ENCODE results near the gene PROCA1. TPM values are rescaled to one million over a fixed set of nuclear protein-coding genes. Genes with fewer than 3 reads are reported as not detected.

PROCA1 gene, protein sequence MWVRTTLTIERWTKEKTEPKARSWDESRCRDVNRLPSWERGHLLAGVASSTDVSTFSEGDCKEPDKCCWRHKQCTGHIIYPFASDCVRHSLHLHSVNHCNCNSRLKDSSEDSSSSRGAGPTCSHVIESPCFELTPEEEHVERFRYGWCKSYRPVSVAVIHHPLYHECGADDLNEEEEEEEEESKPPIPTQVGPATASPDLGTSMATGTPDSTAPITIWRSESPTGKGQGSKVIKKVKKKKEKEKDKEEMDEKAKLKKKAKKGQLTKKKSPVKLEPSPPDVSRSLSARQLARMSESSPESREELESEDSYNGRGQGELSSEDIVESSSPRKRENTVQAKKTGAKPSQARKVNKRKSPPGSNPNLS
- total RNA-seq (3.9 and 4.4 TPM in 2 replicates), polyA plus RNA-seq (1.1 and 1.8 TPM in 2 replicates)

DNA sequence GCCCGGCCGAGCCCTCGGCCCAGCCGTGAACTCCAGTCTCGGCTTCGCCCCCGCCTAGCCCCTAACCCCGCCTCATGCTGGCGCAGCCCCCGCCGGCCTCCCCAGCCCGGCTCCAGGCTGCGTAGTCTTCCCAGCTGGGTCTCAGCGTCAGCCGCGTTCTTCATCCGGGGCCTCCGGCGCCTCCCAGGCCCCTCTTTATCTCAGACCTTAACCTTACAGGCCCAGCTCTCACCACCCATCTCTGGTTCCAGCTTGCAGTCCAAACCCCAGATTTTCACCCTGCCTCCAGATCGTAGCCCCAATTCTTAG lies at the start of gene PROCA1:
TSS of gene PROCA1 (minus strand) at position 166 of the 309 bp plus-strand sequence. CDS start 228 bp downstream, outside the sequence.
- H4K20me1 ChIP-seq (ENCODE audit: insufficient read depth, poor library complexity, severe bottlenecking), result peaks cover 4% of the 10 kb centered on the region
- TF ChIP-seq, protein P1, sequence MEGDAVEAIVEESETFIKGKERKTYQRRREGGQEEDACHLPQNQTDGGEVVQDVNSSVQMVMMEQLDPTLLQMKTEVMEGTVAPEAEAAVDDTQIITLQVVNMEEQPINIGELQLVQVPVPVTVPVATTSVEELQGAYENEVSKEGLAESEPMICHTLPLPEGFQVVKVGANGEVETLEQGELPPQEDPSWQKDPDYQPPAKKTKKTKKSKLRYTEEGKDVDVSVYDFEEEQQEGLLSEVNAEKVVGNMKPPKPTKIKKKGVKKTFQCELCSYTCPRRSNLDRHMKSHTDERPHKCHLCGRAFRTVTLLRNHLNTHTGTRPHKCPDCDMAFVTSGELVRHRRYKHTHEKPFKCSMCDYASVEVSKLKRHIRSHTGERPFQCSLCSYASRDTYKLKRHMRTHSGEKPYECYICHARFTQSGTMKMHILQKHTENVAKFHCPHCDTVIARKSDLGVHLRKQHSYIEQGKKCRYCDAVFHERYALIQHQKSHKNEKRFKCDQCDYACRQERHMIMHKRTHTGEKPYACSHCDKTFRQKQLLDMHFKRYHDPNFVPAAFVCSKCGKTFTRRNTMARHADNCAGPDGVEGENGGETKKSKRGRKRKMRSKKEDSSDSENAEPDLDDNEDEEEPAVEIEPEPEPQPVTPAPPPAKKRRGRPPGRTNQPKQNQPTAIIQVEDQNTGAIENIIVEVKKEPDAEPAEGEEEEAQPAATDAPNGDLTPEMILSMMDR (IDR thresholded peaks at IDR 0.05; ENCODE audit: poor library complexity), result no peak
- TF ChIP-seq EZH2phosphoT487 (IDR thresholded peaks at IDR 0.05; ENCODE audit: low read depth, severe bottlenecking, unreplicated experiment), result no peak
- TF ChIP-seq EZH2 (IDR thresholded peaks at IDR 0.05; ENCODE audit: borderline replicate concordance), result no peak
- H3K9me3 ChIP-seq (ENCODE audit: low read depth), result no peaks in the 10 kb centered on the region
- peak within 1 kb of the TSS; percentile 34 for H3K4me3 ChIP-seq
- peaks cover 25% of the 10 kb centered on the region for H3K79me2 ChIP-seq
- H3K27ac ChIP-seq, result peak within 1 kb of the TSS; percentile 97
- no peaks in the 10 kb centered on the region for H3K36me3 ChIP-seq (replicated peaks; ENCODE audit: insufficient read depth, low read depth)
- no peaks in the 10 kb centered on the region for H3K27me3 ChIP-seq
- WGBS (ENCODE audit: low lambda C conversion rate, missing lambda C conversion rate), result 4% methylated on average over 16 of the region's 20 CpGs
- H3K9me2 ChIP-seq (replicated peaks; ENCODE audit: insufficient read depth), result no peaks in the 10 kb centered on the region
- peaks cover 28% of the 10 kb centered on the region for H3K4me1 ChIP-seq (ENCODE audit: insufficient read depth)
- peak; percentile 75 for DNase-seq (ENCODE audit: low spot score)
- peak within 1 kb of the TSS; percentile 85 for H3K4me2 ChIP-seq
- peak within 1 kb of the TSS; percentile 30 for H2AFZ ChIP-seq

- no peak overlapping the region for H3K4me2 ChIP-seq
- H2AFZ ChIP-seq, result no peak overlapping the region
- TF ChIP-seq EZH2 (IDR thresholded peaks at IDR 0.05; ENCODE audit: borderline replicate concordance), result no peak
- TF ChIP-seq EZH2phosphoT487 (IDR thresholded peaks at IDR 0.05; ENCODE audit: low read depth, severe bottlenecking, unreplicated experiment), result no peak
- TF ChIP-seq, protein P1 (IDR thresholded peaks at IDR 0.05; ENCODE audit: poor library complexity), result no peak
- WGBS (ENCODE audit: low lambda C conversion rate, missing lambda C conversion rate), result 58% methylated on average over 9 of the region's 9 CpGs
- no peak overlapping the region for H3K27ac ChIP-seq
- no peaks in the 10 kb centered on the region for H3K9me3 ChIP-seq (ENCODE audit: low read depth)
- DNase-seq (ENCODE audit: low spot score), result no peak
- no peaks in the 10 kb centered on the region for H3K9me2 ChIP-seq (replicated peaks; ENCODE audit: insufficient read depth)
- H4K20me1 ChIP-seq (ENCODE audit: insufficient read depth, poor library complexity, severe bottlenecking), result peaks cover 4% of the 10 kb centered on the region
- no peaks in the 10 kb centered on the region for H3K27me3 ChIP-seq
- no peaks in the 10 kb centered on the region for H3K36me3 ChIP-seq (replicated peaks; ENCODE audit: insufficient read depth, low read depth)
- H3K4me3 ChIP-seq, result no peak overlapping the region
- peaks cover 23% of the 10 kb centered on the region for H3K79me2 ChIP-seq
- H3K4me1 ChIP-seq (ENCODE audit: insufficient read depth), result no peaks in the 10 kb centered on the region
Measured at GRCh38 chr17:28760601-28761562, 49.2 kb upstream of the PROCA1 start.

- no peak for DNase-seq (ENCODE audit: low spot score)
- H3K4me1 ChIP-seq (ENCODE audit: insufficient read depth), result no peaks in the 10 kb centered on the region
- WGBS (ENCODE audit: low lambda C conversion rate, missing lambda C conversion rate), result 97% methylated on average over 18 of the region's 18 CpGs
- no peaks in the 10 kb centered on the region for H3K27me3 ChIP-seq
- TF ChIP-seq, protein P1 (IDR thresholded peaks at IDR 0.05; ENCODE audit: poor library complexity), result no peak
- TF ChIP-seq EZH2phosphoT487 (IDR thresholded peaks at IDR 0.05; ENCODE audit: low read depth, severe bottlenecking, unreplicated experiment), result no peak
- TF ChIP-seq EZH2 (IDR thresholded peaks at IDR 0.05; ENCODE audit: borderline replicate concordance), result no peak
- H3K4me3 ChIP-seq, result no peak overlapping the region
- H3K4me2 ChIP-seq, result no peak overlapping the region
- no peaks in the 10 kb centered on the region for H3K36me3 ChIP-seq (replicated peaks; ENCODE audit: insufficient read depth, low read depth)
- H2AFZ ChIP-seq, result no peak overlapping the region
- H3K9me2 ChIP-seq (replicated peaks; ENCODE audit: insufficient read depth), result no peaks in the 10 kb centered on the region
- H4K20me1 ChIP-seq (ENCODE audit: insufficient read depth, poor library complexity, severe bottlenecking), result peaks cover 4% of the 10 kb centered on the region
- H3K27ac ChIP-seq, result no peak overlapping the region
- H3K9me3 ChIP-seq (ENCODE audit: low read depth), result no peaks in the 10 kb centered on the region
- H3K79me2 ChIP-seq, result peaks cover 23% of the 10 kb centered on the region
Measured at GRCh38 chr17:28759256-28759865, 47.7 kb upstream of the PROCA1 start.

Data from hepatocyte (in vitro differentiated cells).